K562 (cell line): ENCODE results near the gene POLE2. TPM values are rescaled to one million over a fixed set of nuclear protein-coding genes. Genes with fewer than 3 reads are reported as not detected.

ENCODE experiments used
- BRCA1 ChIP-seq, 2 experiments: fragments of 450-650 bp in 1 of 2; sonication (generic) in 1 of 2; formaldehyde crosslinking in 1 of 2; IDR thresholded peaks; 2 replicates each; pipeline versions ENCODE4 v1.5.0 to v1.6.1; 2017 to 2020; ENCODE audit warnings: mild to moderate bottlenecking in 1 of 2, missing genetic modification reagents in 1 of 2
- EP400 ChIP-seq: fragments of 450-650 bp; IDR thresholded peaks from 2 replicates; pipeline ENCODE4 v1.6.1; 2017; ENCODE audit warnings: antibody characterized with exemption, mild to moderate bottlenecking, moderate library complexity
- FOXK1 ChIP-seq: sonication (generic); formaldehyde crosslinking; IDR thresholded peaks from 2 replicates; pipeline ENCODE4 v1.8.0; 2022; ENCODE audit warnings: missing genetic modification reagents, mild to moderate bottlenecking, borderline replicate concordance
- FOXM1 ChIP-seq, 2 experiments: fragments of 450-650 bp in 1 of 2; sonication (generic) in 1 of 2; formaldehyde crosslinking in 1 of 2; IDR thresholded peaks; 2 replicates each; pipeline versions ENCODE4 v1.6.1 to v1.9.0; 2017 to 2022; ENCODE audit warnings: low read depth in 2 of 2, mild to moderate bottlenecking in 2 of 2, missing genetic modification reagents in 1 of 2, moderate library complexity in 1 of 2
- HDGF ChIP-seq: fragments of 450-650 bp; IDR thresholded peaks from 2 replicates; pipeline ENCODE4 v1.6.1; 2016
- KLF13 ChIP-seq: fragments of 450-650 bp; IDR thresholded peaks from 2 replicates; pipeline ENCODE4 v1.6.1; 2016; ENCODE audit warnings: missing genetic modification characterization, low read depth, mild to moderate bottlenecking, missing compliant biosample characterization, moderate library complexity, borderline replicate concordance
- NELFE ChIP-seq: IDR thresholded peaks from 2 replicates; pipeline ENCODE4 v1.6.1; 2011; ENCODE audit warnings: mild to moderate bottlenecking; ENCODE audit not compliant: insufficient read depth, insufficient read length
- NFRKB ChIP-seq: fragments of 450-650 bp; IDR thresholded peaks from 2 replicates; pipeline ENCODE4 v1.6.1; 2016; ENCODE audit warnings: low read depth
- RUNX1 ChIP-seq: sonication (generic); IDR thresholded peaks from 2 replicates; pipeline ENCODE4 v1.6.1; 2016; ENCODE audit warnings: antibody characterized with exemption, low read depth
- SRSF9 ChIP-seq: fragments of 200-400 bp; formaldehyde crosslinking; IDR thresholded peaks from 2 replicates; pipeline ENCODE4 v1.6.1; 2017; ENCODE audit warnings: low read depth, low read length, borderline replicate concordance
- ZNF644 ChIP-seq: fragments of 200-800 bp; sonication (Bioruptor generic); IDR thresholded peaks from 2 replicates; pipeline ENCODE4 v1.6.1; 2016; ENCODE audit warnings: low read depth, missing genetic modification characterization, missing compliant biosample characterization
- polyA plus RNA-seq, 8 experiments: library from polyadenylated mRNA; depleted of rRNA in 4 of 8; stranded (reverse) in 5 of 8; unstranded in 3 of 8; fragments of >200 nt; fragmentation: Nextera tagmentation in 2 of 8; fragmentation: Illumina TruSeq in 1 of 8; extraction: Ambion mirVana in 2 of 8; extraction: Trizol in 1 of 8; gene quantifications; 2 replicates each; pipeline versions ENCODE4 v1.2.1 to v1.2.3, GENCODE V29; 2011 to 2014; ENCODE audit warnings: inconsistent platforms in 1 of 8, missing spikeins in 1 of 8
- total RNA-seq, 7 experiments: library from RNA; depleted of rRNA in 6 of 7; stranded (reverse); fragments of >200 nt in 6 of 7; fragmentation: Illumina TruSeq in 2 of 7; extraction: Trizol in 2 of 7; gene quantifications; 2 replicates each; pipeline versions ENCODE4 v1.2.1 to v1.2.3, GENCODE V29; 2011 to 2021; ENCODE audit warnings: low replicate concordance in 1 of 7
- TF ChIP-seq, protein P1 (sequence below): sonication (generic); formaldehyde crosslinking; IDR thresholded peaks from 2 replicates; pipeline ENCODE4 v1.8.0; 2022; ENCODE audit warnings: missing genetic modification reagents, mild to moderate bottlenecking, borderline replicate concordance
- TF ChIP-seq, protein P2 (sequence below): fragments of 250-450 bp; sonication (Bioruptor Pico); IDR thresholded peaks from 2 replicates; pipeline ENCODE4 v1.9.0; 2021; ENCODE audit warnings: mild to moderate bottlenecking, inconsistent platforms
- TF ChIP-seq, protein P3 (sequence below), 3 experiments: IDR thresholded peaks in 2 of 3; conservative IDR thresholded peaks in 1 of 3; 2 replicates each; pipeline ENCODE4 v1.5.1; 2011 to 2012; ENCODE audit warnings: low read length in 3 of 3, mild to moderate bottlenecking in 3 of 3, control low read depth in 2 of 3, improper control_type of control experiment in 1 of 3, inconsistent platforms in 1 of 3, low read depth in 1 of 3, mixed read lengths in 1 of 3, moderate library complexity in 1 of 3; ENCODE audit not compliant: insufficient read depth in 2 of 3
- TF ChIP-seq, protein P4 (sequence below): fragments of 450-650 bp; formaldehyde crosslinking; IDR thresholded peaks from 2 replicates; pipeline ENCODE4 v1.4.0; 2022; ENCODE audit warnings: missing genetic modification characterization
- TF ChIP-seq, protein P5 (sequence below), 2 experiments: fragments of 450-650 bp in 1 of 2; sonication (generic) in 1 of 2; formaldehyde crosslinking in 1 of 2; IDR thresholded peaks in 1 of 2; conservative IDR thresholded peaks in 1 of 2; 2 replicates each; pipeline versions ENCODE4 v1.6.1 to v1.8.1; 2016 to 2023; ENCODE audit warnings: mild to moderate bottlenecking in 2 of 2, moderate library complexity in 2 of 2, inconsistent platforms in 1 of 2, missing genetic modification reagents in 1 of 2

The POLE2 gene
- total and polyA plus RNA-seq, 9 of the 15 experiments (the other 6 are each of a cell fraction or from before 2014, with no cell fraction given): 30.7 to 78.4 (median 55.4) TPM

DNA sequence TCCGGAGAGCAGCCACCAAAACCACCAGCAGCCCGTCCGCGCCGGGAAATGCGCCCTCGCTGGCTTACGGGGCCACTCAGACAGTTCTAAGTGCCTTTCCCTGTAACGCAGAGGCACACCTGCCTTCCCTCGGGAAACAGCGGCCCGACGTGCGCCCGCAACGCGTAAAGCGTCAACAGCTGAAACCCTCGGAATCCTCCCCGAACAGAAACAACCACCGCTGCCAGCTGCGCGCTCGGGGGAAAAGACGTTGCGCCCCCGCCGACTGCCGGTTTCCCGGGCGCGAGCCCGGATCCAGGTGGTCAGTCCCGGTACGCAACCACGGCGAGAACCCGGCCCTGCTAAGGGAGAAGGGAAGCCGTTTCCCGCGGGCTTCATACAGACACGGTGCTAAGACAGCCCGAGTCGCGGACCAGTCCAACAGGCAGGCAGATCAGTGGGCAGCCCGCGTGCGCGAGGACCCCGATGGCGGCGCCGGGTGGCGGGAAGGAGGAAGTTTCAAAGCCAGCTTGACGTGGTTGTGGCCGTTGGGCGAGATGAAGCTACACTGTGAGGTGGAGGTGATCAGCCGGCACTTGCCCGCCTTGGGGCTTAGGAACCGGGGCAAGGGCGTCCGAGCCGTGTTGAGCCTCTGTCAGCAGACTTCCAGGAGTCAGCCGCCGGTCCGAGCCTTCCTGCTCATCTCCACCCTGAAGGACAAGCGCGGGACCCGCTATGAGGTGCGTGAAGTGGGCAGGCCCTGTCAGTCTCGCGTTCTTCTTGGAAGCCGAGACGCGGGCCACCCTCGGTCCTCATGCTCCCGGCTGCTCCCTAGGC lies 89.3 kb downstream of the POLE2 start, which contains the start of gene LRR1 (continued):
- TF ChIP-seq BRCA1 (IDR thresholded peaks at IDR 0.05): no peak
- TF ChIP-seq BRCA1 (CRISPR knock-in tag; IDR thresholded peaks at IDR 0.05): no peak
- no peak for TF ChIP-seq FOXM1 (IDR thresholded peaks at IDR 0.05; ENCODE audit: low read depth)
- TF ChIP-seq FOXM1 (CRISPR knock-in tag; IDR thresholded peaks at IDR 0.05; ENCODE audit: low read depth): no peak
- no peak for TF ChIP-seq NELFE
- TF ChIP-seq, protein P1, sequence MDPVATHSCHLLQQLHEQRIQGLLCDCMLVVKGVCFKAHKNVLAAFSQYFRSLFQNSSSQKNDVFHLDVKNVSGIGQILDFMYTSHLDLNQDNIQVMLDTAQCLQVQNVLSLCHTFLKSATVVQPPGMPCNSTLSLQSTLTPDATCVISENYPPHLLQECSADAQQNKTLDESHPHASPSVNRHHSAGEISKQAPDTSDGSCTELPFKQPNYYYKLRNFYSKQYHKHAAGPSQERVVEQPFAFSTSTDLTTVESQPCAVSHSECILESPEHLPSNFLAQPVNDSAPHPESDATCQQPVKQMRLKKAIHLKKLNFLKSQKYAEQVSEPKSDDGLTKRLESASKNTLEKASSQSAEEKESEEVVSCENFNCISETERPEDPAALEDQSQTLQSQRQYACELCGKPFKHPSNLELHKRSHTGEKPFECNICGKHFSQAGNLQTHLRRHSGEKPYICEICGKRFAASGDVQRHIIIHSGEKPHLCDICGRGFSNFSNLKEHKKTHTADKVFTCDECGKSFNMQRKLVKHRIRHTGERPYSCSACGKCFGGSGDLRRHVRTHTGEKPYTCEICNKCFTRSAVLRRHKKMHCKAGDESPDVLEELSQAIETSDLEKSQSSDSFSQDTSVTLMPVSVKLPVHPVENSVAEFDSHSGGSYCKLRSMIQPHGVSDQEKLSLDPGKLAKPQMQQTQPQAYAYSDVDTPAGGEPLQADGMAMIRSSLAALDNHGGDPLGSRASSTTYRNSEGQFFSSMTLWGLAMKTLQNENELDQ (CRISPR knock-in tag): no peak
- TF ChIP-seq NFRKB: peak; percentile 91; the same call in 1 of the 2 replicates
- TF ChIP-seq FOXK1: no peak
- TF ChIP-seq ZNF644 (tag): no peak
- no peak for TF ChIP-seq HDGF
- TF ChIP-seq, protein P2, sequence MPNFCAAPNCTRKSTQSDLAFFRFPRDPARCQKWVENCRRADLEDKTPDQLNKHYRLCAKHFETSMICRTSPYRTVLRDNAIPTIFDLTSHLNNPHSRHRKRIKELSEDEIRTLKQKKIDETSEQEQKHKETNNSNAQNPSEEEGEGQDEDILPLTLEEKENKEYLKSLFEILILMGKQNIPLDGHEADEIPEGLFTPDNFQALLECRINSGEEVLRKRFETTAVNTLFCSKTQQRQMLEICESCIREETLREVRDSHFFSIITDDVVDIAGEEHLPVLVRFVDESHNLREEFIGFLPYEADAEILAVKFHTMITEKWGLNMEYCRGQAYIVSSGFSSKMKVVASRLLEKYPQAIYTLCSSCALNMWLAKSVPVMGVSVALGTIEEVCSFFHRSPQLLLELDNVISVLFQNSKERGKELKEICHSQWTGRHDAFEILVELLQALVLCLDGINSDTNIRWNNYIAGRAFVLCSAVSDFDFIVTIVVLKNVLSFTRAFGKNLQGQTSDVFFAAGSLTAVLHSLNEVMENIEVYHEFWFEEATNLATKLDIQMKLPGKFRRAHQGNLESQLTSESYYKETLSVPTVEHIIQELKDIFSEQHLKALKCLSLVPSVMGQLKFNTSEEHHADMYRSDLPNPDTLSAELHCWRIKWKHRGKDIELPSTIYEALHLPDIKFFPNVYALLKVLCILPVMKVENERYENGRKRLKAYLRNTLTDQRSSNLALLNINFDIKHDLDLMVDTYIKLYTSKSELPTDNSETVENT (CRISPR knock-in tag): peak; percentile 61; the same call in 1 of the 2 replicates
- TF ChIP-seq, protein P3, sequence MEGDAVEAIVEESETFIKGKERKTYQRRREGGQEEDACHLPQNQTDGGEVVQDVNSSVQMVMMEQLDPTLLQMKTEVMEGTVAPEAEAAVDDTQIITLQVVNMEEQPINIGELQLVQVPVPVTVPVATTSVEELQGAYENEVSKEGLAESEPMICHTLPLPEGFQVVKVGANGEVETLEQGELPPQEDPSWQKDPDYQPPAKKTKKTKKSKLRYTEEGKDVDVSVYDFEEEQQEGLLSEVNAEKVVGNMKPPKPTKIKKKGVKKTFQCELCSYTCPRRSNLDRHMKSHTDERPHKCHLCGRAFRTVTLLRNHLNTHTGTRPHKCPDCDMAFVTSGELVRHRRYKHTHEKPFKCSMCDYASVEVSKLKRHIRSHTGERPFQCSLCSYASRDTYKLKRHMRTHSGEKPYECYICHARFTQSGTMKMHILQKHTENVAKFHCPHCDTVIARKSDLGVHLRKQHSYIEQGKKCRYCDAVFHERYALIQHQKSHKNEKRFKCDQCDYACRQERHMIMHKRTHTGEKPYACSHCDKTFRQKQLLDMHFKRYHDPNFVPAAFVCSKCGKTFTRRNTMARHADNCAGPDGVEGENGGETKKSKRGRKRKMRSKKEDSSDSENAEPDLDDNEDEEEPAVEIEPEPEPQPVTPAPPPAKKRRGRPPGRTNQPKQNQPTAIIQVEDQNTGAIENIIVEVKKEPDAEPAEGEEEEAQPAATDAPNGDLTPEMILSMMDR (IDR thresholded peaks at IDR 0.05 in 2 of 3, conservative IDR thresholded peaks at IDR 0.05 in 1 of 3; ENCODE audit: insufficient read depth in 2 of 3, low read depth in 1 of 3, low read length in 3 of 3): no peak
- no peak for TF ChIP-seq SRSF9
- no peak for TF ChIP-seq RUNX1
- peak; percentile 94 for TF ChIP-seq EP400
- no peak for TF ChIP-seq KLF13
- TF ChIP-seq, protein P4, sequence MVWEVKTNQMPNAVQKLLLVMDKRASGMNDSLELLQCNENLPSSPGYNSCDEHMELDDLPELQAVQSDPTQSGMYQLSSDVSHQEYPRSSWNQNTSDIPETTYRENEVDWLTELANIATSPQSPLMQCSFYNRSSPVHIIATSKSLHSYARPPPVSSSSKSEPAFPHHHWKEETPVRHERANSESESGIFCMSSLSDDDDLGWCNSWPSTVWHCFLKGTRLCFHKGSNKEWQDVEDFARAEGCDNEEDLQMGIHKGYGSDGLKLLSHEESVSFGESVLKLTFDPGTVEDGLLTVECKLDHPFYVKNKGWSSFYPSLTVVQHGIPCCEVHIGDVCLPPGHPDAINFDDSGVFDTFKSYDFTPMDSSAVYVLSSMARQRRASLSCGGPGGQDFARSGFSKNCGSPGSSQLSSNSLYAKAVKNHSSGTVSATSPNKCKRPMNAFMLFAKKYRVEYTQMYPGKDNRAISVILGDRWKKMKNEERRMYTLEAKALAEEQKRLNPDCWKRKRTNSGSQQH (CRISPR knock-in tag): no peak
- TF ChIP-seq, protein P5, sequence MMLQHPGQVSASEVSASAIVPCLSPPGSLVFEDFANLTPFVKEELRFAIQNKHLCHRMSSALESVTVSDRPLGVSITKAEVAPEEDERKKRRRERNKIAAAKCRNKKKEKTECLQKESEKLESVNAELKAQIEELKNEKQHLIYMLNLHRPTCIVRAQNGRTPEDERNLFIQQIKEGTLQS (IDR thresholded peaks at IDR 0.05): no peak
- TF ChIP-seq, protein P5 (CRISPR knock-in tag; conservative IDR thresholded peaks at IDR 0.05): no peak
